OCI-LY7 (cell line): ENCODE measurements around the gene ASPHD1. TPM values are rescaled to one million over a fixed set of nuclear protein-coding genes. Genes with fewer than 3 reads are reported as not detected.

Source experiments
- BruUV-seq: library from RNA; stranded (reverse); fragments of 400-500 nt; replicated peaks from 2 replicates; lab custom pipeline; 2021; lab: Mats Ljungman, UMichigan
- CTCF ChIA-PET: fragments of 300-600 bp; sonication (Branson Sonifier 250); formaldehyde crosslinking; loops from one replicate; lab custom pipeline; 2022; ENCODE audit warnings: antibody characterized with exemption; ENCODE audit not compliant: unreplicated experiment; lab: Charles Lee
- POLR2A ChIA-PET: fragments of 300-600 bp; sonication (Branson Sonifier 250); formaldehyde crosslinking; loops from one replicate; lab custom pipeline; 2022; ENCODE audit warnings: antibody characterized with exemption; lab: Charles Lee
- DNase-seq: peaks from one replicate; pipeline ENCODE4 v3.0.0-alpha.2; 2015; ENCODE audit warnings: low spot score
- H2AFZ ChIP-seq: fragments of 200-600 bp; sonication (generic), shearing (Covaris generic); 2 replicates; pipeline ENCODE4 v1.6.1; 2014; ENCODE audit warnings: mild to moderate bottlenecking, antibody characterized with exemption, low read length, moderate library complexity
- H3K27ac ChIP-seq: fragments of 200-600 bp; sonication (generic); 2 replicates; pipeline ENCODE4 v1.5.1; 2014; ENCODE audit warnings: mixed run types, low read depth, mild to moderate bottlenecking, moderate library complexity, low read length, inconsistent platforms; ENCODE audit not compliant: poor library complexity, severe bottlenecking
- H3K36me3 ChIP-seq: fragments of 200-600 bp; sonication (generic); 2 replicates; pipeline ENCODE4 v1.6.1; 2014; ENCODE audit warnings: mild to moderate bottlenecking, antibody characterized with exemption, low read length, moderate library complexity, mixed read lengths; ENCODE audit not compliant: insufficient read depth
- H3K4me1 ChIP-seq: fragments of 200-600 bp; sonication (generic); 2 replicates; pipeline ENCODE4 v1.5.1; 2014; ENCODE audit warnings: mild to moderate bottlenecking, low read length; ENCODE audit not compliant: insufficient read depth, poor library complexity, severe bottlenecking
- H3K4me2 ChIP-seq: fragments of 200-600 bp; sonication (generic); 2 replicates; pipeline ENCODE4 v1.6.1; 2014; ENCODE audit warnings: mild to moderate bottlenecking, low read length
- H3K4me3 ChIP-seq: fragments of 200-600 bp; sonication (generic); 2 replicates; pipeline ENCODE4 v1.5.1; 2014; ENCODE audit warnings: mild to moderate bottlenecking, low read depth, low read length; ENCODE audit not compliant: poor library complexity, severe bottlenecking
- H3K79me2 ChIP-seq: fragments of 200-600 bp; sonication (generic); 2 replicates; pipeline ENCODE4 v1.6.1; 2016; ENCODE audit warnings: low read depth, mild to moderate bottlenecking, low read length, moderate library complexity, mixed read lengths; ENCODE audit not compliant: insufficient read depth
- H3K9me2 ChIP-seq: fragments of 200-600 bp; sonication (generic); 2 replicates; pipeline ENCODE4 v1.6.1; 2016; ENCODE audit warnings: mild to moderate bottlenecking, low read length, mixed read lengths; ENCODE audit not compliant: insufficient read depth
- H3K9me3 ChIP-seq: fragments of 200-600 bp; sonication (generic); 2 replicates; pipeline ENCODE4 v1.6.1; 2014; ENCODE audit warnings: mild to moderate bottlenecking, mixed run types, low read length, mixed read lengths
- H4K20me1 ChIP-seq: fragments of 200-600 bp; sonication (generic); 2 replicates; pipeline ENCODE4 v1.6.1; 2014; ENCODE audit warnings: mild to moderate bottlenecking, antibody characterized with exemption, low read length, moderate library complexity, mixed read lengths; ENCODE audit not compliant: insufficient read depth
- EZH2phosphoT487 ChIP-seq: fragments of 200-600 bp; sonication (generic); IDR thresholded peaks from 2 replicates; pipeline ENCODE4 v1.6.1; 2018; ENCODE audit warnings: low read depth, borderline replicate concordance, mild to moderate bottlenecking, mixed run types, antibody characterized with exemption, low read length, moderate library complexity, mixed read lengths
- intact Hi-C: fragments of 100-400 bp; cut with micrococcal nuclease; formaldehyde crosslinking; loops from one replicate; pipeline ENCODE4 v1.10.0; 2022; ENCODE audit not compliant: unreplicated experiment
- total RNA-seq, 2 experiments: library from RNA; depleted of rRNA in 1 of 2; stranded (reverse); fragments of >200 nt in 1 of 2; shearing (Covaris generic) in 1 of 2; gene quantifications; 2 replicates each; pipeline ENCODE4 v1.2.3, GENCODE V29; 2014 to 2022
- TF ChIP-seq, protein P1 (sequence below): fragments of 200-600 bp; sonication (generic); conservative IDR thresholded peaks from 2 replicates; pipeline ENCODE4 v1.5.1; 2014; ENCODE audit warnings: mild to moderate bottlenecking, antibody characterized with exemption, low read length, moderate library complexity, mixed read lengths

ASPHD1 gene
- total RNA-seq, 2 experiments from 2014 or later: 0.30 TPM; not detected in 1

DNA sequence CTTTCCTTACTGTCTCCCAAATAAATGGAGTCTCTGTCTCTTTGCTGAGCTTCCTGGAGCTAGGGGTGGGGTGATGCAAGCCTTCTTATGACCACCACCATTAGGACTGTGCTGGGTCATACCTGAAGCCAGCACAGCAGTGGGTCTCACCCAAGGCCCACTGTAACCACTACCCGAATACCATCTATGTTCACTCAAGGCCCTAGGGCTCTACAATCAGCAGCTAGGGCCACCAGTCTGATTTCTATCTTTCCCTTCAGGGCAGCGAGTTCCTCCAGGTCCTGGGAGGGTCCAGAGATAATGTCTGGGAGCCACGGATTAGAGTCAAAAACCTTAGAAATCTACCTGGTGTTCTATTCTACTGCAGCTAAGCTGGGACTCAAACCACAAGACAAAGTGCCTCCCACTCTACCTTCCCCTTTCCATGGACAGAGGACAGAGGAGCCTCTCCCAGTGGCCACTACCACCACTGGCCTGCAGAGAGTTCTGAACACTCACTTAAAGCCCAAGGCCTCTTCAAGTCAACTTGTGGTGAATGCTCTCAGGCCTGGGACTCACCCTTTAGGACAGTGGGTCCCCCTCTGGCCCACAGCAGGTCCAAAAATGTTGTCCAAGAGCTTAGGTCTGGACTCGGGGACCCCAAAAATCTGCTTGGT, 50.6 kb downstream of the ASPHD1 start:
- Histone ChIP-seq H3K9me3 (peaks cover 18% of the 10 kb centered on the region; the same call in 1 of the 2 replicates), H3K4me2 (no peak overlapping the region), H2AFZ (no peak overlapping the region), H3K36me3 (no peaks in the 10 kb centered on the region), H3K4me3 (no peak overlapping the region), H3K4me1 (peaks cover 26% of the 10 kb centered on the region), H3K27ac (no peak overlapping the region), H3K9me2 (no peaks in the 10 kb centered on the region), H4K20me1 (no peaks in the 10 kb centered on the region), H3K79me2 (no peaks in the 10 kb centered on the region)
- no TSS peak for BruUV-seq
- intact Hi-C loops: no loop called here
- no peak for TF ChIP-seq EZH2phosphoT487
- TF ChIP-seq, protein P1, sequence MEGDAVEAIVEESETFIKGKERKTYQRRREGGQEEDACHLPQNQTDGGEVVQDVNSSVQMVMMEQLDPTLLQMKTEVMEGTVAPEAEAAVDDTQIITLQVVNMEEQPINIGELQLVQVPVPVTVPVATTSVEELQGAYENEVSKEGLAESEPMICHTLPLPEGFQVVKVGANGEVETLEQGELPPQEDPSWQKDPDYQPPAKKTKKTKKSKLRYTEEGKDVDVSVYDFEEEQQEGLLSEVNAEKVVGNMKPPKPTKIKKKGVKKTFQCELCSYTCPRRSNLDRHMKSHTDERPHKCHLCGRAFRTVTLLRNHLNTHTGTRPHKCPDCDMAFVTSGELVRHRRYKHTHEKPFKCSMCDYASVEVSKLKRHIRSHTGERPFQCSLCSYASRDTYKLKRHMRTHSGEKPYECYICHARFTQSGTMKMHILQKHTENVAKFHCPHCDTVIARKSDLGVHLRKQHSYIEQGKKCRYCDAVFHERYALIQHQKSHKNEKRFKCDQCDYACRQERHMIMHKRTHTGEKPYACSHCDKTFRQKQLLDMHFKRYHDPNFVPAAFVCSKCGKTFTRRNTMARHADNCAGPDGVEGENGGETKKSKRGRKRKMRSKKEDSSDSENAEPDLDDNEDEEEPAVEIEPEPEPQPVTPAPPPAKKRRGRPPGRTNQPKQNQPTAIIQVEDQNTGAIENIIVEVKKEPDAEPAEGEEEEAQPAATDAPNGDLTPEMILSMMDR: no peak
- ChIA-PET POLR2A (no interaction called here), CTCF (no interaction called here)
- no peak for DNase-seq

DNA sequence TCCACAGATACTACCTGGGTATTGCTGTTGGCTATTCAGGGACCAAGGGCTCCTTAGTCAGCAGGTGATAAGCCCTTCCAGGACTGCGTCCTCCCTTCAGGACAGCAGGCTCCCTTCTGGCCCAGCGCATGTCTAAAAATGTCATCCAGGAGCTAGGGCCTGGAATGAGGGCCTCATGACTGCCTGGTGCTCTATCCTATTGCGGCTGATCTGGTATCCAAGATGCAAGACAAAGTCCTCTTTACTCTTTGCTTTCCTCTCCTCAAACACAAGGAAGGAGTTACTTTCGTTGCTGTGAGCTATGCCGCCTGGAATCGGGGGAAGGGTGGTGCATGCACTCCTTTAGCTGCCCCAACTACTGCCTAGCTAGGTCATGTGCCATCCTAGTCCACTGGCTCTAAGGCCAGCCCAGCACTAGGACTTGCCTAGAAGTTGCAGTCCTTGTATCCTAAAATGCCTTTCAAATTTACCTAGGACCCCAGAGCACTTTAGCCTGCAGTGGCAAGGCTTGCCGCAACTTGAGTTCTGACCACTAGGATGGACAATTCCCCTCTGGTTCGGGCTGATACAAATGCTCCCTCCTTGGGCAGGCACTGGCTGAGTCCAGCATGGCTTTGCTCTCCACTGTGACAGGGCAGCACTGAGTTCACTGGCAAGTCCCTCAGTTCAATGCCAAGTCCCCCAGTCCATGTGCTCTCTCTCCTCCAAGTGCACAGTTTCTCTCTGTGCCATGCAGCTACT, 51.5 kb downstream of the ASPHD1 start:
- no peak overlapping the region for H3K27ac ChIP-seq
- intact Hi-C loops: no loop called here
- ChIA-PET CTCF (no interaction called here), POLR2A (interaction anchor here (0.6 kb wide), 1 partner anchor 42 kb away, joined by 3 read pairs; no protein-coding TSS in a partner anchor)
- no peaks in the 10 kb centered on the region for H3K9me2 ChIP-seq
- no peak for DNase-seq
- no TSS peak for BruUV-seq
- H3K4me1 ChIP-seq: peaks cover 30% of the 10 kb centered on the region
- no peaks in the 10 kb centered on the region for H3K79me2 ChIP-seq
- peaks cover 18% of the 10 kb centered on the region; the same call in 1 of the 2 replicates for H3K9me3 ChIP-seq
- no peak overlapping the region for H3K4me2 ChIP-seq
- TF ChIP-seq EZH2phosphoT487: no peak
- TF ChIP-seq, protein P1: no peak
- no peaks in the 10 kb centered on the region for H4K20me1 ChIP-seq
- H3K4me3 ChIP-seq: no peak overlapping the region
- H2AFZ ChIP-seq: no peak overlapping the region
- H3K36me3 ChIP-seq: no peaks in the 10 kb centered on the region

Other genes starting within 250 kb of the ASPHD1 start
- 43.6 and 59.4 TPM in 2 replicates for gene SPN, start 237.2 kb upstream of the ASPHD1 start, total RNA-seq (2014; rRNA removed; shearing (Covaris generic))
- 87.6 and 90.5 TPM in 2 replicates for gene SPN, start 237.2 kb upstream of the ASPHD1 start, total RNA-seq (2022)
- gene QPRT, start 221.3 kb upstream of the ASPHD1 start, total RNA-seq (2014; rRNA removed; shearing (Covaris generic)): 9.4 and 10.6 TPM in 2 replicates
- gene QPRT, start 221.3 kb upstream of the ASPHD1 start, total RNA-seq (2022): 12.6 and 15.8 TPM in 2 replicates
- gene C16orf54, start 154.5 kb upstream of the ASPHD1 start, total RNA-seq (2014; rRNA removed; shearing (Covaris generic)): not detected in 2 replicates
- 0.32 and 0.55 TPM in 2 replicates for gene C16orf54, start 154.5 kb upstream of the ASPHD1 start, total RNA-seq (2022)
- gene ZG16, start 122.2 kb upstream of the ASPHD1 start, total RNA-seq (2014; rRNA removed; shearing (Covaris generic)): not detected in 2 replicates
- not detected in 2 replicates for gene ZG16, start 122.2 kb upstream of the ASPHD1 start, total RNA-seq (2022)
- gene KIF22, start 109.7 kb upstream of the ASPHD1 start, total RNA-seq (2014; rRNA removed; shearing (Covaris generic)): 315 and 339 TPM in 2 replicates
- gene KIF22, start 109.7 kb upstream of the ASPHD1 start, total RNA-seq (2022): 232 and 253 TPM in 2 replicates
- gene MAZ, start 94.0 kb upstream of the ASPHD1 start, total RNA-seq (2014; rRNA removed; shearing (Covaris generic)): 384 and 471 TPM in 2 replicates
- 484 and 531 TPM in 2 replicates for gene MAZ, start 94.0 kb upstream of the ASPHD1 start, total RNA-seq (2022)
- 0.09 TPM in 1 of 2 replicates, not detected in the other for gene PRRT2, start 88.3 kb upstream of the ASPHD1 start, total RNA-seq (2014; rRNA removed; shearing (Covaris generic))
- 3.2 and 3.4 TPM in 2 replicates for gene PRRT2, start 88.3 kb upstream of the ASPHD1 start, total RNA-seq (2022)
- 59.4 and 62.7 TPM in 2 replicates for gene PAGR1, start 84.3 kb upstream of the ASPHD1 start, total RNA-seq (2014; rRNA removed; shearing (Covaris generic))
- 43.4 and 51.7 TPM in 2 replicates for gene PAGR1, start 84.3 kb upstream of the ASPHD1 start, total RNA-seq (2022)
- 4.0 and 6.3 TPM in 2 replicates for gene MVP, start 80.0 kb upstream of the ASPHD1 start, total RNA-seq (2014; rRNA removed; shearing (Covaris generic))
- gene MVP, start 80.0 kb upstream of the ASPHD1 start, total RNA-seq (2022): 6.8 and 8.1 TPM in 2 replicates
- 39.6 and 52.4 TPM in 2 replicates for gene CDIPT, start 37.3 kb upstream of the ASPHD1 start, total RNA-seq (2014; rRNA removed; shearing (Covaris generic))
- gene CDIPT, start 37.3 kb upstream of the ASPHD1 start, total RNA-seq (2022): 41.4 and 43.5 TPM in 2 replicates
- 0.98 TPM in 1 of 2 replicates, not detected in the other for gene SEZ6L2, start 938 bp upstream of the ASPHD1 start, total RNA-seq (2014; rRNA removed; shearing (Covaris generic))
- gene SEZ6L2, start 938 bp upstream of the ASPHD1 start, total RNA-seq (2022): 0.83 and 1.0 TPM in 2 replicates
- 14.4 and 15.9 TPM in 2 replicates for gene KCTD13, start 25.7 kb downstream of the ASPHD1 start, total RNA-seq (2014; rRNA removed; shearing (Covaris generic))
- gene KCTD13, start 25.7 kb downstream of the ASPHD1 start, total RNA-seq (2022): 48.0 and 49.5 TPM in 2 replicates
- gene TMEM219, start 61.6 kb downstream of the ASPHD1 start, total RNA-seq (2014; rRNA removed; shearing (Covaris generic)): 75.7 and 94.1 TPM in 2 replicates
- 82.9 and 88.6 TPM in 2 replicates for gene TMEM219, start 61.6 kb downstream of the ASPHD1 start, total RNA-seq (2022)
- 31.7 and 33.3 TPM in 2 replicates for gene TAOK2, start 73.4 kb downstream of the ASPHD1 start, total RNA-seq (2014; rRNA removed; shearing (Covaris generic))
- 45.0 and 46.8 TPM in 2 replicates for gene TAOK2, start 73.4 kb downstream of the ASPHD1 start, total RNA-seq (2022)
- gene HIRIP3, start 95.1 kb downstream of the ASPHD1 start, total RNA-seq (2014; rRNA removed; shearing (Covaris generic)): 54.4 and 60.4 TPM in 2 replicates
- 43.2 and 52.3 TPM in 2 replicates for gene HIRIP3, start 95.1 kb downstream of the ASPHD1 start, total RNA-seq (2022)
- gene INO80E, start 95.8 kb downstream of the ASPHD1 start, total RNA-seq (2014; rRNA removed; shearing (Covaris generic)): 88.0 and 94.7 TPM in 2 replicates
- 129 and 140 TPM in 2 replicates for gene INO80E, start 95.8 kb downstream of the ASPHD1 start, total RNA-seq (2022)
- gene DOC2A, start 110.5 kb downstream of the ASPHD1 start, total RNA-seq (2014; rRNA removed; shearing (Covaris generic)): not detected in 2 replicates
- gene DOC2A, start 110.5 kb downstream of the ASPHD1 start, total RNA-seq (2022): 0.31 and 0.91 TPM in 2 replicates
- gene C16orf92, start 122.7 kb downstream of the ASPHD1 start, total RNA-seq (2014; rRNA removed; shearing (Covaris generic)): not detected in 2 replicates
- gene C16orf92, start 122.7 kb downstream of the ASPHD1 start, total RNA-seq (2022): not detected in 2 replicates
- gene TLCD3B, start 130.8 kb downstream of the ASPHD1 start, total RNA-seq (2014; rRNA removed; shearing (Covaris generic)): 2.6 and 4.3 TPM in 2 replicates
- 17.6 and 21.3 TPM in 2 replicates for gene TLCD3B, start 130.8 kb downstream of the ASPHD1 start, total RNA-seq (2022)
- gene ALDOA, start 165.3 kb downstream of the ASPHD1 start, total RNA-seq (2014; rRNA removed; shearing (Covaris generic)): 646 and 809 TPM in 2 replicates
- gene ALDOA, start 165.3 kb downstream of the ASPHD1 start, total RNA-seq (2022): 811 and 1,029 TPM in 2 replicates
- gene PPP4C, start 175.5 kb downstream of the ASPHD1 start, total RNA-seq (2014; rRNA removed; shearing (Covaris generic)): 137 and 144 TPM in 2 replicates
- 124 and 130 TPM in 2 replicates for gene PPP4C, start 175.5 kb downstream of the ASPHD1 start, total RNA-seq (2022)
- 0.77 and 1.4 TPM in 2 replicates for gene TBX6, start 191.4 kb downstream of the ASPHD1 start, total RNA-seq (2014; rRNA removed; shearing (Covaris generic))
- 3.7 and 4.5 TPM in 2 replicates for gene TBX6, start 191.4 kb downstream of the ASPHD1 start, total RNA-seq (2022)
- 17.5 and 18.6 TPM in 2 replicates for gene YPEL3, start 195.7 kb downstream of the ASPHD1 start, total RNA-seq (2014; rRNA removed; shearing (Covaris generic))
- 34.5 and 50.6 TPM in 2 replicates for gene YPEL3, start 195.7 kb downstream of the ASPHD1 start, total RNA-seq (2022)
- gene GDPD3, start 213.0 kb downstream of the ASPHD1 start, total RNA-seq (2014; rRNA removed; shearing (Covaris generic)): 1.8 and 2.0 TPM in 2 replicates
- 5.0 and 5.2 TPM in 2 replicates for gene GDPD3, start 213.0 kb downstream of the ASPHD1 start, total RNA-seq (2022)
- gene MAPK3, start 222.7 kb downstream of the ASPHD1 start, total RNA-seq (2014; rRNA removed; shearing (Covaris generic)): 9.9 and 25.3 TPM in 2 replicates
- gene MAPK3, start 222.7 kb downstream of the ASPHD1 start, total RNA-seq (2022): 30.1 and 34.6 TPM in 2 replicates